Measurements from ENCODE around the gene PDE8A.

The PDE8A gene

DNA sequence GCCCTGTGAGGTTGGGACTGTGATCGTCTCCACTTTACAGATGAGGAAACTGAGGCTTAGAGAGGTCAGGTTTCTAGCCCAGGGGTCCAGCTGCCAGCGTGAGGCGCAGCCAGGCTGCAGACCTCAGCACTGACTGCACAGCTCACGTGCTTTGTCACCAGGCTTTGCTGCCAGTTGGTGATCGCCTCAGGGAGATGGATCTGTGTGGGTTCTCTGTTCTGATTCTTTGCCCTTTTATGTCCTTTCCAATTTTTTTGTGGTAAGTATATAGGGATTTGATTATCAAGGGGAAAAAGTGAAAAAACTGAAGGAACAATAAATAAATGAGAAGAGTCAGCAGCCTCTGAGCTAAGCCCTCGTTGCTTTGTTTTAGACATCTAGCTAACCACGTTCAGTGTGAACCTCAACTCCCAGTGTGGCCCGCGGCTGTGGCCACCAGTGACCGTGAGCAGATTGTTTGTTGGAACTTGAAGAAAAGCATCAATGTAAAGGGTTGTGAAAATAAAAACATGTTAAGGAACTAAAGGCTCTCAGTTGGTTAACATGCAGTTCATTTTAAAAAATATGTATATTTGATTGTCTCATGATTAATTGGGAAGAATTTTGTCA lies 117.6 kb downstream of the PDE8A start:
- DNase-seq = no peak
- Mint-ChIP-seq H3K4me1 (no peaks in the 10 kb centered on the region), H3K4me3 (no peak overlapping the region), H3K36me3 (peaks cover 4% of the 10 kb centered on the region), H3K27me3 (no peaks in the 10 kb centered on the region), H3K27ac (no peak overlapping the region), H3K9me3 (no peaks in the 10 kb centered on the region)
- CTCF ChIA-PET = no interaction called here

DNA sequence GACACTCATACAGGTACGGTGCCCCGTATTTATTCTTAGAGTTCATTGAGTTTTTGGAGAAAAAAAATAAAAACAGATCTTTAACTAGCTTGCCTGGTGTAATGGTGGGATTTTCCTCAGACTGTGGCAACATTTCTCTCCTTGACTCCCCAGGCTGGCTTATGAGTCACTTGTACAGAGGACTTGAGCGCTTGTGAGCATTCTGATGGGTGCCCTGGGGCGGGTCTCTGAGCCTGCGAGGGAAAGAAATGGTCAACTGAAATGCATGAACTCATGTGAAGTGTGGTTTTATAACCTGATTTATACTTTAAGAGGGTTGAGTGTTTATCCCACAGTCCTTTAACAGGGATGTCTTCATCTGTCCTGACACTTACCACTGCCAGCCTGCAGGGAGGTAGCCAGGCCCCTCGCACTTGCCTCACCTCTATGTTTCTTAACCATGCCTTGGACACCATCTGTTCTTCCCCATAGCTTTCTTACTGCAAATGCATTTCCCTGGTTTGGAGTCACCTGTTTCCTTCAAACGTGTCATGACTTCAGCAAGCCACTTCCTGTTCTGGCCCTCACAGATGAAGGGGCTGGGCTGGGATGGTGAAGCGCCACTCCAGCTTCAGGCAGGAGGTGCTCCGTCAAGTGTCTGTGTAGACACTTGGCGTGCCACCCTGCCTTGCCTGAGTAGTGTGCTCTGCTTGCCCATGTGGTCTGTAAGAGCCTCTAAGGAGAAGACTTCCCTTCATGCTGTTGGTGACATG lies 118.7 kb downstream of the PDE8A start:
- CTCF ChIA-PET = no interaction called here
- Mint-ChIP-seq H3K4me1 (no peaks in the 10 kb centered on the region), H3K36me3 (peaks cover 4% of the 10 kb centered on the region), H3K27ac (no peak overlapping the region), H3K4me3 (no peak overlapping the region), H3K9me3 (no peaks in the 10 kb centered on the region), H3K27me3 (no peaks in the 10 kb centered on the region)
- DNase-seq = peak; percentile 48

DNA sequence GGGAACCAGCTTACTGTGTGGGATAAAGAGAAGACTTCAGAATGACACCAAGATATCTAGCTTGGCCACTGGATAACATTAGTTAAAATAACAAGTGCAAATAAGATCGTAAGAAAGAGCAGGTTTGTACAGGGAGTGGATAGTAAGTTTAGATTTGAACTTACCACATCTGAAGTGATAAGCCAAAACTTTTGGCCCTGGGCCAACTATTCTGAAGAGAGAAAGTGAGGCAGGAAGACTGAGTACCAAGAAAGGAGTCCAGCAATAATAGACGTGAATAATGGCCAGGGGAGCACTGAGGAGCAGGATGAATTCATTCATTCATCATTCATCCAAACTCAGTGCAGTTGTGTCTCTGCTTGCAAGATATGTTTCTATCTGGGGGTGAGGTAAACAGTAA lies 122.9 kb downstream of the PDE8A start:
- Mint-ChIP-seq H3K27ac (no peak overlapping the region), H3K4me1 (no peaks in the 10 kb centered on the region), H3K9me3 (no peaks in the 10 kb centered on the region), H3K36me3 (peaks cover 2% of the 10 kb centered on the region), H3K4me3 (no peak overlapping the region), H3K27me3 (no peaks in the 10 kb centered on the region)
- DNase-seq = no peak
- CTCF ChIA-PET = no interaction called here

DNA sequence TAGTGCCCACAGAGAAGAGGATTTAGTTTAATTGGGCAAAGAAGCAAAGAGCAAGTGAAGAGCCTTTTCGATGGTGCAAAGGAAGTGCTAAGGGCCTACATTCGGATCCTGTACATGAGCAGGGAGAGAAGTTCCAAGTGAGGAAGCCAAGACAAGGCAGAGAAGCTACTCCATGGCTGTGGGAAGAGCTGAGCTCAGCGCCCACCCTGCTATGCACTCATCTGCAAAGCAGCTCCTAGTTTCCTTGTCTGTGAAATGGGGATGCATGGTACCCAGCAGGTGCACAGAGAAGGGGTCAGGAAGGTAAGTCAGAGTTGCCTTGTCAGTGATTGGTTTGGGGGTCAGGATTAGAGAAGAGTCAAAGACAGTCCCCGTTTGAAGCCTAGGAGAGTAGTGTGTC lies 126.5 kb downstream of the PDE8A start:
- DNase-seq = no peak
- Mint-ChIP-seq H3K4me3 (no peak overlapping the region), H3K4me1 (no peaks in the 10 kb centered on the region), H3K36me3 (peaks cover 1% of the 10 kb centered on the region), H3K9me3 (no peaks in the 10 kb centered on the region), H3K27ac (no peak overlapping the region), H3K27me3 (no peaks in the 10 kb centered on the region)
- CTCF ChIA-PET = no interaction called here

DNA sequence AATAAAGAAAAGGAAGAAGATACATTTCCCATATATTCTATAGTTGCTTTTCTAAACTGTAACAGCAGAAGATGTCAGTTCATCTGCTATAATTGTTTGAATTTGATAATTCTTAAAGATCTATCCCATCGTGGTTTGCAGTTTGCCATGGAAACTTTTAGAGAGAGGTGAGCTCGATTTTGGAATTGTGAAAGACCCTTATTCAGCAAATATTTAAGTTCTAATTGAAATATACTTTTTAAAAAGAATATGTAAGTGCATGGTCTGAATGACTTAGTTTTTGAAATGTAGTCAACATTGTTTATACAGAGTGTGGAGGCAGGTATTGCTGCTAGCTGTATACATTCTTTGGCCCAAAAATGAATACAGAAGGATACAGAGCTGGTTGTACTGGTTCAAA lies 127.7 kb downstream of the PDE8A start:
- CTCF ChIA-PET = no interaction called here
- H3K27ac Mint-ChIP-seq = no peak overlapping the region
- no peaks in the 10 kb centered on the region for H3K27me3 Mint-ChIP-seq
- H3K36me3 Mint-ChIP-seq = peaks cover 6% of the 10 kb centered on the region
- no peaks in the 10 kb centered on the region for H3K9me3 Mint-ChIP-seq
- H3K4me3 Mint-ChIP-seq = no peak overlapping the region
- H3K4me1 Mint-ChIP-seq = no peaks in the 10 kb centered on the region
- DNase-seq = no peak

DNA sequence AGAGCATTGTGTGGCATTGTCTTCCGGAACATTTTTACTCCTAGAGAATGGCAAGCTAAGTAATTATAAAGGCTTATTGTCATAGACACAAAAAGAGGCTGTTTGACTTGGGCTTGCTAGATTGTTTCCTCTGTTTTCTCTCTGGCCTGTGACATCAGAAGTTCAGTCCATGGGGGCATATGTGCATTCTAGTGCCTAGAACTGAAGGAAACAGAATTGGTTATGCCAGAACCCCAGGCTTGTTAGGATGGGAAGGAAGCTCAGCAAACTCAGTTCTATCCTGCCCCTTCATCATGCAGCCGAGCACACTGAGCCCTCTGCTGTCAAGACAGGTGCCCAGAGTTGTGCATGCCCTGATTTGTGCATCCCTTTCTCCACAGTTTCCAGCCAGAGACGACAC lies 131.3 kb downstream of the PDE8A start:
- no peaks in the 10 kb centered on the region for H3K4me1 Mint-ChIP-seq
- H3K4me3 Mint-ChIP-seq = no peak overlapping the region
- no peaks in the 10 kb centered on the region for H3K9me3 Mint-ChIP-seq
- H3K27me3 Mint-ChIP-seq = no peaks in the 10 kb centered on the region
- no peak overlapping the region for H3K27ac Mint-ChIP-seq
- peaks cover 13% of the 10 kb centered on the region for H3K36me3 Mint-ChIP-seq
- CTCF ChIA-PET = no interaction called here
- no peak for DNase-seq

DNA sequence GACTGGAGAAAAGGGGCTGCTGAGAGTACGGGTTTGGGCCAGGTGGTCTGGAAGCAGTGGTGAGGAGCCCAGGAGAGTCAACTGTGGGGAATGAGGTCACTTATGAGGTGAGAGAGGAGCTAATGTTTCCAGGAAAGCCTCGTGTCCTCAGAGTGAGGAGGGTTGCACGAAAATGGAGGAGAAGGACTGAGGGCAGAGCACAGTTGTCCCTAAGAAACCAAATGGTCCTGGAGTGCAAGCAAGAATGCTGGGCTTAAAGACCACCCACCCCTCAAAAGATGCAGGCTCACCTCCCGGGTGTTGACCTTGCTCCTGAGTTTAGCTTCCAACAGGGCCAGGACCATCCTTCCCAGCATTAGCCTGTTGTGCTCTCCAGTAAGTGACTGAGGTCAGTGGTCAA lies 133.2 kb downstream of the PDE8A start:
- Mint-ChIP-seq H3K4me1 (no peaks in the 10 kb centered on the region), H3K4me3 (no peak overlapping the region), H3K27me3 (no peaks in the 10 kb centered on the region), H3K27ac (no peak overlapping the region), H3K9me3 (no peaks in the 10 kb centered on the region), H3K36me3 (peaks cover 13% of the 10 kb centered on the region)
- CTCF ChIA-PET = no interaction called here
- DNase-seq = no peak

DNA sequence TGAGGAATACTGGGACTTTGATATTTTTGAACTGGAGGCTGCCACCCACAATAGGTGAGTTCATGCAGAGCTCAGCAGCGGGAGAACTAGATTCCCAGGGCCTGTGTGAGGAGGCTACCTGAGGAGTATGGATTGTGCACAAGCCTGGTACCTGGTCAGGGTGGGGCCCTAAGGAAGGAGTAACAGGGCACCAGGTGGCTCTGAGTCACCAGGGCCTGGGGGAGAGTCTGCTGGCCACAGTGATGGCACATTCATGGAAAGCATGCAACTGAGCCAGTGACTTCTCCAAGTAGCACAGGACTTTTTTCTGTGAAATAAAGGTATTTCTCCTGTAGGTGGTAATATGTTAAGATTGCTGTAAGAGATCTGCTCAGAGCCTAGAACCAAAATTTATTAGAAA lies 134.4 kb downstream of the PDE8A start:
- Mint-ChIP-seq H3K4me1 (no peaks in the 10 kb centered on the region), H3K4me3 (no peak overlapping the region), H3K36me3 (peaks cover 13% of the 10 kb centered on the region), H3K27me3 (no peaks in the 10 kb centered on the region), H3K9me3 (no peaks in the 10 kb centered on the region), H3K27ac (no peak overlapping the region)
- CTCF ChIA-PET = no interaction called here
- DNase-seq = no peak

DNA sequence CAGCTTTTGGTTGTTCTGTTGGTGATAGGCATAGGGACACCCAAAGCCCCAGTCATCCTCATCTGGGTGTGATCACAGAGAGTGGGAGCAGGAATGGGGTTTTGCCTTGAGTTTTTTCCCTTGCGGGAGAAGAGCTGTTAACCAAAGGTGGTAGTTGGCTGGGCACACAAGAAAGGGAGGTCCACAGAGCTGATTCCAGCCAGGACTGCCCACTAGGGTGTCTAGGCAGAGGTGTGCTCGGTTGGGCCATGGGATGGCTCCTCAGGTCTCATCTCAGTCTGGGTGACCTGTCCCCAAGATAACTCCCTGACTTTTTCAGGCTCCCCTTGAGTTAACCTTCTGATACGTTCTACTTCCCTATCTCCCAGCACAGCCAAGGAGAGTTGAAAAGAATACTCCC lies 134.8 kb downstream of the PDE8A start:
- Mint-ChIP-seq H3K36me3 (peaks cover 13% of the 10 kb centered on the region), H3K9me3 (no peaks in the 10 kb centered on the region), H3K4me3 (no peak overlapping the region), H3K27me3 (no peaks in the 10 kb centered on the region), H3K27ac (no peak overlapping the region), H3K4me1 (no peaks in the 10 kb centered on the region)
- DNase-seq = no peak
- CTCF ChIA-PET = no interaction called here

DNA sequence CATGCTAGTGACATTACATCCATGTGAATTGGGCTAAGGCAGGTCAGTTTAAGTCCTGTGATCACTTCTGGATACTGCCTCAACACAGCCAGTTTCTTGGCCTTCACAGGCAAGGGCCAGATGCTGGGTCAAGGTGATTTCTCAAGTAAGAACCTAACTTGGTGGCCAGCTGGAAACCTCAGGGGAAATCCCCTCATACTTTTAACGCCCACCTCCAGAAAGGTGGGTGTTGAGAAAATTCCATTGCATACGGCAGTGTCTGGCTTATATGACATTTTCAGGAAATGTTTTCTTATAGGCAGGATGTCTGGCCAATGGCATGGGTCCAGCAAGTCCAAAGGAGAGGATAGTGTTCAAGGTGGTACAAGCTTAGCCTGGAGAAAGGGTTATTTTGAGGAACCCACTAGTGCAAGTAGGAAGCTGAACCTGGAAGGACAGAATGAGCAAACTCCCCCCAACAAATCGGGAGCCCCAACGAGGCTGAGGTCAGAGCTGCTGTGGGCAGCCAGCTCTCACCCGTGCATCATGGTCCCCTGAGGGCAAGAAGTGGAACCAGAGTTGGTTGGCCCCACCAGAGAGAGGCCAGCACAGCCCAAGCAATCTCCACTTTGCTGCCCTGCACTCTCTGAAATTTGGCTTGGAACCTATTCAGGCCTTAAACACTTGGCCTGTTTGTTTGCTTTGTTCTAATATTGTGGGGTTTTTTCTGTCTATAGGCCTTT lies 135.4 kb downstream of the PDE8A start:
- H3K36me3 Mint-ChIP-seq = peaks cover 13% of the 10 kb centered on the region
- H3K27me3 Mint-ChIP-seq = no peaks in the 10 kb centered on the region
- no peak overlapping the region for H3K27ac Mint-ChIP-seq
- H3K4me1 Mint-ChIP-seq = no peaks in the 10 kb centered on the region
- H3K9me3 Mint-ChIP-seq = no peaks in the 10 kb centered on the region
- CTCF ChIA-PET = interaction anchor here (0.6 kb wide), 1 partner anchor 768 kb away, joined by 3 read pairs; no protein-coding TSS in a partner anchor
- DNase-seq = no peak
- H3K4me3 Mint-ChIP-seq = no peak overlapping the region

DNA sequence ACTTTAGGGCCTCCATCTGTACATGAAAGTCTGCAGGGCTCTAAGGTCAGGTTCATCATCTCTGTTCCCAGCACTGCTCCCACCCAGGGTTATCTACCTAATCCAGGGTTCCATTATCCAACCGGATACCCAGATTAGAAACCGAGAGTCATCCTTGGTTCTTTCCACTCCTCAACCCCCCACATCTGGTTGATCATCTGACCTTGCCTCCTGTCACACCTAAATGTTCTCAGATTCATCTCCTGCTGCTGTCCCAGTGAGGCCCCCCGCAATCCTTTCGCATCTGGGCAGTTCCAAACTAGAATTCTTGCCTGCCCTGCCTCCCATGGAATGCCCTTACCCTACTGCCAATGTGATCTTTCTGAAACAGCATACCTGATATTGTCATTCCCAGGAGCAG lies 136.5 kb downstream of the PDE8A start:
- no peaks in the 10 kb centered on the region for H3K4me1 Mint-ChIP-seq
- H3K36me3 Mint-ChIP-seq = peaks cover 12% of the 10 kb centered on the region
- no peak overlapping the region for H3K27ac Mint-ChIP-seq
- H3K9me3 Mint-ChIP-seq = no peaks in the 10 kb centered on the region
- no peak overlapping the region for H3K4me3 Mint-ChIP-seq
- no peak for DNase-seq
- H3K27me3 Mint-ChIP-seq = no peaks in the 10 kb centered on the region
- CTCF ChIA-PET = no interaction called here

DNA sequence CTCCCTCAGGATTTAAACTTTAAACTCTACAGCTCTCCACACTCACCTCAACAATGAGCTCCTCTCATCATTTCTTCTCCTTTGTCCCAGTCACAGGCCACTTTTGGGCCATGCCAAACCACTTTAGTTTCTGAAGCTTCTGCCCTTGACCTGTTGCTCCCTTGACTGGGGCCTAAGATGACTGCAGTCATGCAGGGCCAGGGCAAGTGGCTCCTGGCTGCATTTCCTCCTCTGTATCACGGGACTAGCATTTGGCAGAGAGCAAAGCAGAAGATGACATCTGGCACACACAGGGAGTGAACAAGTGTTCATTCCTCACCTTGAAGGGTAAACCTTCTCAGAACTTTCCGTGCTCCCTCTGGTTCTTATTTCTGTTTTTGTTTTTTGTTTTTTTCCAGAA lies 136.9 kb downstream of the PDE8A start:
- no peaks in the 10 kb centered on the region for H3K27me3 Mint-ChIP-seq
- H3K27ac Mint-ChIP-seq = no peak overlapping the region
- CTCF ChIA-PET = no interaction called here

DNA sequence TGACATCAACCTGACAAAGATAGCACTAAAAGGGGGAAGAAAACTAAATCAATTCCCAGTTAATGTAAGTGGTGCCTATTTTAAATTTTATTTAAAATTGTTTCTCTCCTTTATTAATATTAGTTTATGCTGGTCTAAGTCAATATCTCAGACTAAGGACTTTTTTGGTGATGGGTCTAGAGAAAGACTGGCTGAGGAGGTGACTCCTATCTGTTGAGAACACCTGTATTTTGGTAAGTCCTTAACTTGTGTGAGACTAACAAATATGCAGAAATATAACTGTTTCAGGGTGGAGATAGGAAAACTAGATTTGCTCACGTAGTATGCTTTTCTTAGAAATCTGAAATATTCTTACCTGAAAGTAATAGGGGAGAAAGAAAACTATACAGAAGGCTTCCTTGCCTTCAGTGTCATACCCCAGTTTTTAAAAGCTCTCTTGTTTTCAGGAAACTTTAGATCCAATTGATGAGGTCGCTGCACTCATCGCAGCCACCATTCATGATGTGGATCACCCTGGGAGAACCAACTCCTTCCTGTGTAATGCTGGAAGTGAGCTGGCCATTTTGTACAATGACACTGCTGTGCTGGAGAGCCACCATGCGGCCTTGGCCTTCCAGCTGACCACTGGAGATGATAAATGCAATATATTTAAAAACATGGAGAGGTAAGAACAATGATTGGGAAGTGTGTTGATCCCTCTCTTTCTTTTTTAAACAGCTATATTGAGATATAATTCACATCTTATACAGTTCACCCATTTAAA lies 138.9 kb downstream of the PDE8A start:
- no peak for DNase-seq
- H3K27ac Mint-ChIP-seq = no peak overlapping the region
- CTCF ChIA-PET = no interaction called here
- no peak overlapping the region for H3K4me3 Mint-ChIP-seq
- no peaks in the 10 kb centered on the region for H3K27me3 Mint-ChIP-seq
- H3K4me1 Mint-ChIP-seq = no peaks in the 10 kb centered on the region
- H3K9me3 Mint-ChIP-seq = no peaks in the 10 kb centered on the region
- peaks cover 11% of the 10 kb centered on the region for H3K36me3 Mint-ChIP-seq

More for the DNA sequence above, 136.9 kb downstream of the PDE8A start:
- DNase-seq = no peak
- no peaks in the 10 kb centered on the region for H3K4me1 Mint-ChIP-seq
- H3K4me3 Mint-ChIP-seq = no peak overlapping the region
- no peaks in the 10 kb centered on the region for H3K9me3 Mint-ChIP-seq
- H3K36me3 Mint-ChIP-seq = peaks cover 11% of the 10 kb centered on the region

DNA sequence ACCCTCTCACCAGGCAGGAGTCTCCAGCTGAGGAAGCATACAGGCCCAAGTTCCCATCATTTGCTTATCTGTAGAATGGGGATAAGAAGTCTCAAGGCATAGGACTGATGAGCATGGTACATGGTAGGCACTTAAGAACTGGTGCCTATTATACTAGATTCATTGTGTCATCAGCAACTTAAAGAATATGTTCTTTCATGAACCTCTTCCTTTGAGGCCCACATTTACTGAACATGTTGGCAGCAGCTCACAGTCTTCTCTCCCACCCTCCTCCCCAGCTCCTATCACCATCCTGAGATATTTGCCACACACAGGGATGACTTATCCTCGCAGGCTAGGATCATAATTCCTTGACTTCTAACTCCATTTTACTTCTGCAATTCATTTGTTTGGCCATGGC lies 142.5 kb downstream of the PDE8A start:
- H3K27ac Mint-ChIP-seq = no peak overlapping the region
- peaks cover 21% of the 10 kb centered on the region for H3K36me3 Mint-ChIP-seq
- CTCF ChIA-PET = no interaction called here
- H3K4me3 Mint-ChIP-seq = no peak overlapping the region
- H3K27me3 Mint-ChIP-seq = no peaks in the 10 kb centered on the region
- no peak for DNase-seq
- no peaks in the 10 kb centered on the region for H3K9me3 Mint-ChIP-seq
- no peaks in the 10 kb centered on the region for H3K4me1 Mint-ChIP-seq

Measured in activated naive CD4-positive, alpha-beta T cell treated with anti-CD3 and anti-CD28 coated beads, Interleukin-2, amount 10 ng/mL, durations not matched to agents 7 days and 5 days (primary cell).